ENCODE data around the gene PTGES3.

- TF ChIP-seq CTCF (conservative IDR thresholded peaks at IDR 0.05 in 1 of 2, IDR thresholded peaks at IDR 0.05 in 1 of 2; ENCODE audit: extremely low read depth in 1 of 2, insufficient read depth in 1 of 2, low read depth in 1 of 2, low read length in 2 of 2) = no peak
- no peak for TF ChIP-seq EZH2 (IDR thresholded peaks at IDR 0.05; ENCODE audit: borderline replicate concordance, low read length)
Observed at GRCh38 chr12:56688846-56689109, 694 bp upstream of the PTGES3 start.
